ENCODE results near the gene VAMP2. TPM values are rescaled to one million over a fixed set of nuclear protein-coding genes. Genes with fewer than 3 reads are reported as not detected.

VAMP2 gene
- total RNA-seq, 4 donors from 2014 or later: 10.9 to 37.0 (median 25.7) TPM

DNA sequence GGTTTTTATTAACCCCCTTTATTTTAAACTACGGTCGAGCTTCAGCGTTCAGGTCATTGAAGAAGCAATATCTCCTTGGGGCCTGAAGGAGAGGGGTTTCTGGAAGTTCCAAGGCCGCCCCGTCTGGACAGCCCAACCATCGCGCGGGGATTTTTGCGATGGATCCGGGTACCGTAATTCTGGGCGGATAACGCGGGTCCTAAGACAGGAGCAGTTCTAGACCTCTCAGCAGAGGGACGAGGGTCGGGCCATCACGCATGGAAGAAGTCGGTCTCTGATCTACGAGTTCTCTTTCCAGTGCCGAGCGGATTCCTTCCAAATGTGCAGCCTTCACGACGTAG lies 23.7 kb upstream of the VAMP2 start:
- Histone ChIP-seq H3K27ac (peak overlapping the region; percentile 86 to 99 (median 97)), H3K4me3 (peak overlapping the region; percentile 59 to 98 (median 80)), H3K9me3 (no peaks in the 10 kb centered on the region), H3K36me3 (no peaks in the 10 kb centered on the region), H3K27me3 (no peaks in the 10 kb centered on the region), H3K4me1 (peaks cover 25 to 30% of the 10 kb centered on the region in 2 donors)
- no peak for TF ChIP-seq POLR2A (IDR thresholded peaks at IDR 0.05)
- TF ChIP-seq, protein P1, sequence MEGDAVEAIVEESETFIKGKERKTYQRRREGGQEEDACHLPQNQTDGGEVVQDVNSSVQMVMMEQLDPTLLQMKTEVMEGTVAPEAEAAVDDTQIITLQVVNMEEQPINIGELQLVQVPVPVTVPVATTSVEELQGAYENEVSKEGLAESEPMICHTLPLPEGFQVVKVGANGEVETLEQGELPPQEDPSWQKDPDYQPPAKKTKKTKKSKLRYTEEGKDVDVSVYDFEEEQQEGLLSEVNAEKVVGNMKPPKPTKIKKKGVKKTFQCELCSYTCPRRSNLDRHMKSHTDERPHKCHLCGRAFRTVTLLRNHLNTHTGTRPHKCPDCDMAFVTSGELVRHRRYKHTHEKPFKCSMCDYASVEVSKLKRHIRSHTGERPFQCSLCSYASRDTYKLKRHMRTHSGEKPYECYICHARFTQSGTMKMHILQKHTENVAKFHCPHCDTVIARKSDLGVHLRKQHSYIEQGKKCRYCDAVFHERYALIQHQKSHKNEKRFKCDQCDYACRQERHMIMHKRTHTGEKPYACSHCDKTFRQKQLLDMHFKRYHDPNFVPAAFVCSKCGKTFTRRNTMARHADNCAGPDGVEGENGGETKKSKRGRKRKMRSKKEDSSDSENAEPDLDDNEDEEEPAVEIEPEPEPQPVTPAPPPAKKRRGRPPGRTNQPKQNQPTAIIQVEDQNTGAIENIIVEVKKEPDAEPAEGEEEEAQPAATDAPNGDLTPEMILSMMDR (IDR thresholded peaks at IDR 0.05 in 4 of 5, conservative IDR thresholded peaks at IDR 0.05 in 1 of 5): peak in 1 of 5 experiments; percentile 46
- in situ Hi-C loops (cut with MboI; ENCODE audit: low sequenced_read_pairs in 4 of 4): loop anchor here in 1 of 4 donors (5.0 to 10.0 kb wide), 2 partner anchors 36 to 62 kb away; partner anchors contain the start of gene HES7
- intact Hi-C loops (cut with DNase I; ENCODE audit: low total_unique reads): loop anchor here (1.0 to 2.0 kb wide), 2 partner anchors 13 to 28 kb away; no protein-coding TSS in a partner anchor
- ATAC-seq (no peak), DNase-seq (no peak)

GRCh38 chr17:8185582-8186445 lies 23.1 kb upstream of the VAMP2 start:
- TF ChIP-seq, protein P1 (IDR thresholded peaks at IDR 0.05 in 4 of 5, conservative IDR thresholded peaks at IDR 0.05 in 1 of 5): no peak
- TF ChIP-seq POLR2A (IDR thresholded peaks at IDR 0.05): peak in 1 of 2 donors; percentile 17
- DNase-seq: peak; percentile 79 to 82

DNA sequence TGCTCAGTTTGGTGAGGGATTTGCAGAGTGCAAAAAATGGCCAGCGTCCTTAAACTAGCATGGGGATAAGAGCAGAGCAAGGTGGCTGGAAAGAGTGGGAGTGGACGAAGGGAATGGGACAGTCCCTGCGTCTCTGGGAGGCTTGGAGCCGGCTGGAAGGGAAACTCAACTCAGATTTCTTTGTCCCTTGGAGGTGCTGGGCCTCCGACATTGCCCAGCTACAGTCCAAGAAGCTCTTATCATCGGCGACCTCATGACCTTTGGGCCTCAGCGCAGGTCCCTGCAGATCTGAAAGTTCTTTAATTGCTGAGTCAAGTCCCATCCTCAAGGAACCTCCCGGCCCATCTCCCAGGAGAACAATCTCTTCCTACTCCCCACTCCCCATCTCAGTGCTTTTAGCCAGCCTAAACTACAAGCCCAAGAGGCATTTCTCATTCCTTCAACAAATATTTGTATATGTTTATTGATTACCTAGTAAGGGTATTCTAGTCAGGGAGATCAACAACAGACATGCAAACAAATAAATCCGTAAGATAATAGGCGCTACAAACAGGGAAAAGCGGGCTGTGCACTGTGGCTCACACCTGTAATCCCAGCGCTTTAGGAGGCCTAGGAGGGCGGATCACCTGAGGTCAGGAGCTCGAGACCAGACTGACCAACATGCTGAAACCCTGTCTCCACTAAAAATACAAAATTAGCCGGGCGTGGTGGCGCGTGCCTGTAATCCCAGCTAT lies 14.4 kb upstream of the VAMP2 start:
- in situ Hi-C loops (cut with MboI; ENCODE audit: low sequenced_read_pairs in 4 of 4): loop anchor here in 1 of 4 donors (10.0 kb wide), 1 partner anchor 52 kb away; the partner anchor contains the start of gene HES7
- TF ChIP-seq POLR2A (IDR thresholded peaks at IDR 0.05): no peak
- TF ChIP-seq, protein P1 (IDR thresholded peaks at IDR 0.05 in 4 of 5, conservative IDR thresholded peaks at IDR 0.05 in 1 of 5): no peak

More at GRCh38 chr17:8185582-8186445, 23.1 kb upstream of the VAMP2 start:
- ATAC-seq: peak; percentile 43
- H3K4me1 ChIP-seq: peaks cover 22 to 28% of the 10 kb centered on the region in 2 donors
- no peaks in the 10 kb centered on the region for H3K9me3 ChIP-seq
- H3K27ac ChIP-seq: peak overlapping the region; percentile 86 to 99 (median 97)
- no peaks in the 10 kb centered on the region for H3K27me3 ChIP-seq
- intact Hi-C loops (cut with DNase I; ENCODE audit: low total_unique reads): loop anchor here (1.0 to 2.0 kb wide), 2 partner anchors 13 to 27 kb away; no protein-coding TSS in a partner anchor
- peak overlapping the region; percentile 59 to 98 (median 80) for H3K4me3 ChIP-seq
- no peaks in the 10 kb centered on the region for H3K36me3 ChIP-seq
- in situ Hi-C loops (cut with MboI; ENCODE audit: low sequenced_read_pairs in 4 of 4): loop anchor here in 1 of 4 donors (5.0 to 10.0 kb wide), 2 partner anchors 36 to 61 kb away; partner anchors contain the start of gene HES7

DNA sequence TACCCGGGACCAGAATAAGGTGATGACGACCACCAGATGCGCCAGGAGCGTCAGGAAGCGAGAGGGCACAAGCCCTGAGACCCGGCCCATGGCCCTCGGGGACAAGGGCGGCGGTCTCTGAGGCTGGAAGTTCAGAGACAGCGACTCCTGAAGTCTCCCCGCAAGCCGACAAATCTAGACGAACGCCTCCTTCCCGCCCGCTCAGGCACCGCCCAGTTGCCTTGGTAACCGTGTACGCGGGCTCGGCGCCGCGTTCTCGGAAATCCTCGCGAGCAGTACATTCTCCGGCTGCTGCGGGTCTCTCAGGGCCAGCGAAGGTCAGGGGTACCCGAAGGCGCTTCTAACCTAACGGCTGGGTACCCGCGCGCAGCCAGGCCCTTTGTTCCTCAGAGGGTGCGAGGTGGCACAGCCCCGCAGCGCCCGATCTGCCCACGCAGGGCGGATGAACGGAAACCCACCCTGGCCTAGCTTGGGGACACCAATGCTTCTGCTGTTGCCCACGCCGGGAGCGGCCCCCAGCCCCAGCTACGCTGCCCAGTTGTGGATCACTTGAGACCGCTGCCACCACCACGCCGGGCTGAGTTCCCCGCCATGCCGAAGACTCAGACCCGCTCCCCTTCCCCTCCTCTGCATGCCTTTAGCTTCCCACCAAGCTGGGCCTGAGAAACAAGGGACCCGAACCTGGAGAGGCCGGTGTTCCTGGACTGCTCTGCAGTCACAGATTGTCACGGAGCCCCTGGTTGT lies 13.6 kb upstream of the VAMP2 start, which contains the start of gene TMEM107:
Gene TMEM107, minus strand, starts transcription at position 184 of the 744 bp plus-strand sequence. Its CDS starts 94 bp downstream, at position 90.
- intact Hi-C loops (cut with DNase I; ENCODE audit: low total_unique reads) (no loop called here), in situ Hi-C loops (cut with MboI; ENCODE audit: low sequenced_read_pairs in 4 of 4) (loop anchor here in 1 of 4 donors (10.0 kb wide), 1 partner anchor 52 kb away; the partner anchor contains the start of gene HES7)
- Histone ChIP-seq H3K4me3 (peak within 1 kb of the TSS; percentile 52 to 76 (median 61)), H3K4me1 (peaks cover 8 to 25% of the 10 kb centered on the region in 2 donors), H3K27ac (peak within 1 kb of the TSS; percentile 56 to 75 (median 65)), H3K9me3 (no peaks in the 10 kb centered on the region), H3K36me3 (no peaks in the 10 kb centered on the region), H3K27me3 (no peaks in the 10 kb centered on the region)
- TF ChIP-seq, protein P1 (IDR thresholded peaks at IDR 0.05 in 4 of 5, conservative IDR thresholded peaks at IDR 0.05 in 1 of 5): no peak
- peak; percentile 13 to 51 for TF ChIP-seq POLR2A (IDR thresholded peaks at IDR 0.05)
- no peak for ATAC-seq
- peak; percentile 47 to 70 for DNase-seq

More for the DNA sequence above, 14.4 kb upstream of the VAMP2 start:
- Histone ChIP-seq H3K27me3 (no peaks in the 10 kb centered on the region), H3K9me3 (no peaks in the 10 kb centered on the region), H3K27ac (peak overlapping the region in 2 of 4 donors; percentile 56 to 63), H3K36me3 (no peaks in the 10 kb centered on the region), H3K4me1 (peaks cover 8 to 25% of the 10 kb centered on the region in 2 donors), H3K4me3 (peak overlapping the region in 3 of 4 donors; percentile 59 to 76 (median 63))
- DNase-seq (no peak), ATAC-seq (no peak)
- intact Hi-C loops (cut with DNase I; ENCODE audit: low total_unique reads): no loop called here
